BLaER1 treated with 17β-estradiol and CSF1 and Interleukin-3, amounts not matched to agents 10 nM and 100 nM (cell line): ENCODE results near the gene DDHD1.

Experiments used
- H3K27ac ChIP-seq, 11 experiments: shearing (Covaris generic); formaldehyde crosslinking; 2 replicates each; pipeline ENCODE4 v1.8.1; 2022
- H3K27me3 ChIP-seq, 11 experiments: shearing (Covaris generic); formaldehyde crosslinking; 2 replicates each; pipeline ENCODE4 v1.8.1; 2022
- H3K36me3 ChIP-seq, 11 experiments: shearing (Covaris generic); formaldehyde crosslinking; 2 replicates each; pipeline ENCODE4 v1.8.1; 2022
- H3K4me1 ChIP-seq, 10 experiments: shearing (Covaris generic); formaldehyde crosslinking; 2 replicates each; pipeline ENCODE4 v1.8.1; 2022
- H3K4me2 ChIP-seq, 11 experiments: shearing (Covaris generic); formaldehyde crosslinking; 2 replicates each; pipeline ENCODE4 v1.8.1; 2022
- H3K4me3 ChIP-seq, 10 experiments: shearing (Covaris generic); formaldehyde crosslinking; 2 replicates each; pipeline ENCODE4 v1.8.1; 2022
- H3K9ac ChIP-seq, 11 experiments: shearing (Covaris generic); formaldehyde crosslinking; 2 replicates each; pipeline ENCODE4 v1.8.1; 2022
- H3K9me3 ChIP-seq, 11 experiments: shearing (Covaris generic); formaldehyde crosslinking; replicated peaks in 1 of 11; 2 replicates each; pipeline ENCODE4 v1.8.1; 2022
- H4K20me1 ChIP-seq, 11 experiments: shearing (Covaris generic); formaldehyde crosslinking; 2 replicates each; pipeline ENCODE4 v1.8.1; 2022
- Cebpa-rat ChIP-seq, 11 experiments: shearing (Covaris generic); IDR thresholded peaks; 2 replicates each; pipeline ENCODE4 v1.8.1; 2022

DDHD1 gene

DNA sequence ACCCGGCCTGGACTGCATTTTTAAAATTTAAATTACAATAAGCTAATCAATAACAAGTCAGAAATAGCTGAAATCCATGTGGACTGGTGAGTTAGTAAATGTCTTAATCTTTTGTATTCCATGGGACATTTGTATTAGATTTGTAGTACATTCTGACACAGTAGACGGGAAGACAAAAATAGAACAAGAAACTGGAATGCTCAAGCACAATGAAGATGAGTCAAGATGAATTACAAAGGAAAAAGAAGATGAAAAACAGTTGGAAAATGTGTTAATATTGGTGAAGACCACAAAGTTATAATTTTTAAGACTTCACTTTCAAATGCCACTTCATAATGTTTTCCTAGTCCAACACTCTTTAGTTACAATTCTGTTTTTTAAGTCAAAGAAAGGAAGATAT lies 104.5 kb downstream of the DDHD1 start:
- H3K27ac ChIP-seq, result no peak overlapping the region
- no peaks in the 10 kb centered on the region for H3K27me3 ChIP-seq
- no peak for TF ChIP-seq Cebpa-rat (IDR thresholded peaks at IDR 0.05)
- H3K9me3 ChIP-seq, result no peaks in the 10 kb centered on the region
- H3K4me3 ChIP-seq, result no peak overlapping the region
- H4K20me1 ChIP-seq, result no peaks in the 10 kb centered on the region
- H3K9ac ChIP-seq, result no peak overlapping the region
- H3K4me1 ChIP-seq, result no peaks in the 10 kb centered on the region
- no peak overlapping the region for H3K4me2 ChIP-seq
- H3K36me3 ChIP-seq, result peaks cover 32 to 92% (median 66%) of the 10 kb centered on the region in 11 experiments

DNA sequence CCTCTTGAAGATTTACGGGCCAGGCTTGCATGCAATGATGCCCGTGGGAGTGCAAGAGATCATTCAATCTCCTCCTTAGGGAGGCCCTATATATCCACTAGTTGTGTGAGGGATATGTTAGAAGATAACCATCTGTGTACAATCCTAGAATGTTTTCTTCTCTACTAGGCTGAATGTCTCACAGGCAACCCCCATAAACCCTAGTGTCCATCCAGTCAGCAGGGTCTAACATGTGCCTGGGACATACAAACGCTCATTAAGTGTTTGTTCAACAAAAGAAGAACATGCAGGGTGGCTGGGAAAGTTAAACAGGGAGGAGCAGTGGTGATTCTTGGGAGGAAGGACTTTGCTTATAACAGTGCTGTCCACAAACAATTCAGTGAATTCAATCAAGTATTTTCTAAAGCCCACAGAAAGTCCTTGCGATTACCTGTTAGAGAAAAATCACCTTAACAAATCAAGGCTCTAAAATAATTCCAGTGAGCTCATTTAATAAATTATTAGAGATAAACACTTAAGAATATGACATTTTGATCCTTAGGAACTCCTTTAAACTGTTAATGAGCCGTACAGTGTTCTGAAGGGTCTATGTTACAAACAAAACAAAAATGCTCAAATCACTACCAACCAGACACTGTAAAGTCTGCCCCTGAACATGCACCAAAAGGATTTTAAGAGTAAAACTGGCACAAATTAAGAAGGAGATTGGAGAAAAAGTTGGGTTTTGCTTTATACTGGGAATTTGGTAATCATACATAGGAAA lies 105.6 kb downstream of the DDHD1 start:
- TF ChIP-seq Cebpa-rat (IDR thresholded peaks at IDR 0.05), result no peak
- H3K27ac ChIP-seq, result no peak overlapping the region
- H3K36me3 ChIP-seq, result peaks cover 40 to 92% (median 68%) of the 10 kb centered on the region in 11 experiments
- H3K4me2 ChIP-seq, result no peak overlapping the region
- no peaks in the 10 kb centered on the region for H3K4me1 ChIP-seq
- no peaks in the 10 kb centered on the region for H4K20me1 ChIP-seq
- H3K27me3 ChIP-seq, result no peaks in the 10 kb centered on the region
- no peaks in the 10 kb centered on the region for H3K9me3 ChIP-seq
- H3K4me3 ChIP-seq, result no peak overlapping the region
- no peak overlapping the region for H3K9ac ChIP-seq

GRCh38 chr14:53044486-53044885 lies 108.6 kb downstream of the DDHD1 start:
- no peak overlapping the region for H3K9ac ChIP-seq
- H3K9me3 ChIP-seq, result peaks cover 0 to 2% (median 0%) of the 10 kb centered on the region in 11 experiments; a peak in 3 of 22 replicates
- H3K36me3 ChIP-seq, result peaks cover 29 to 92% (median 71%) of the 10 kb centered on the region in 11 experiments
- H3K4me3 ChIP-seq, result no peak overlapping the region
- no peak for TF ChIP-seq Cebpa-rat (IDR thresholded peaks at IDR 0.05)
- no peak overlapping the region for H3K4me2 ChIP-seq
- no peak overlapping the region for H3K27ac ChIP-seq
- peaks cover 0 to 10% (median 2%) of the 10 kb centered on the region in 10 experiments; a peak in 7 of 20 replicates for H3K4me1 ChIP-seq
- no peaks in the 10 kb centered on the region for H3K27me3 ChIP-seq
- no peaks in the 10 kb centered on the region for H4K20me1 ChIP-seq

DNA sequence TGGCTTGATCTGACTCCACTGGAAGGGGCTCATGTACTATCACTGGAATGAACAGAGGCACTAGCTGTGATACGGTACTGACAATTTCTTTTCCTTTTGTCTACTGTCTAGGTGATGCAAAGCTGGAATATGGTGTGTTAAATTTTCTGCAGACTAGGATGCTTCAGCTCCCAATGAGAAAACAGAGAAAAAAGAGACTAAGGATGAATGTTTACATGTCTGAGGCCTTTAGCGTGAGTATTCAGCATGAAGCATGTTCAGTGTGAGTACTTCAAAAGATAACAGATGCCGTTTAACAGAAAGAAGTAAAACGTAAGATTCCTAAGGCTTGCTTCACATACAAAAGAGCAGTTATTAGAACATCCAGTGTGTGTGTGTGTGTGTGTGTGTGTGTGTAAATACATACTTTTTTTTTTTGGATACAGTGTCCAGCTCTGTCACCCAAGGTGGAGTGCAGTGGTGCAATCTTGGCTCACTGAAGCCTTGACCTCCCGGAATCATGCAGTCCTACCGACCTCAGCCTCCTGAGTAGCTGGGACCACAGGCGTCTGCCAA lies 110.0 kb downstream of the DDHD1 start:
- Histone ChIP-seq H3K27me3 (no peaks in the 10 kb centered on the region), H3K4me2 (no peak overlapping the region), H3K27ac (no peak overlapping the region), H3K4me1 (peaks cover 0 to 10% (median 2%) of the 10 kb centered on the region in 10 experiments; a peak in 7 of 20 replicates), H3K36me3 (peaks cover 37 to 93% (median 80%) of the 10 kb centered on the region in 11 experiments), H3K9me3 (peaks cover 0 to 16% (median 10%) of the 10 kb centered on the region in 11 experiments; a peak in 10 of 22 replicates), H4K20me1 (no peaks in the 10 kb centered on the region), H3K9ac (no peak overlapping the region), H3K4me3 (no peak overlapping the region)
- no peak for TF ChIP-seq Cebpa-rat (IDR thresholded peaks at IDR 0.05)

- no peak overlapping the region for H3K27ac ChIP-seq
- H3K9ac ChIP-seq, result no peak overlapping the region
- no peak overlapping the region for H3K4me3 ChIP-seq
- H3K4me2 ChIP-seq, result no peak overlapping the region
- H3K4me1 ChIP-seq, result peaks cover 0 to 10% (median 2%) of the 10 kb centered on the region in 10 experiments; a peak in 7 of 20 replicates
- peaks cover 43 to 96% (median 85%) of the 10 kb centered on the region in 11 experiments for H3K36me3 ChIP-seq
- H3K9me3 ChIP-seq, result peaks cover 0 to 22% (median 16%) of the 10 kb centered on the region in 11 experiments; a peak in 16 of 22 replicates
- no peak for TF ChIP-seq Cebpa-rat (IDR thresholded peaks at IDR 0.05)
- no peaks in the 10 kb centered on the region for H4K20me1 ChIP-seq
- H3K27me3 ChIP-seq, result no peaks in the 10 kb centered on the region
Observed at GRCh38 chr14:53042480-53042879, 110.6 kb downstream of the DDHD1 start.

DNA sequence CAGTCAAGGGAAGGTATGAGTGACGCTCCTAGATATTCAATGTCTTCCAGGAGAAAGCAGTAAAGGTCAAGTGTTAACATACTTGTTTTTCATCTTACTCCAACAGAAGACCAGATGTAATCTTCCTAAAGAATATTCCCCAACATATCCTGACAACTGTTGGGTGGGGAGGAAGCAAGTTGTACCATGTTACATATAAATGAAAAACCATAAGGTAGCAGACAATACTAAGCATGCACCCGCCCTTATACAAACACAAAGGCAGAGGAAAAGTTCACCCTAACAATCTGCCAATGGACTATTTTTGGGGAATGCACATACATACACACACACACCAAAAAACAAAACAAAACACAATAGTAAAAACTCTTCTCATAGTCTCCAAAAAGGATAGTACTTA lies 112.1 kb downstream of the DDHD1 start:
- Histone ChIP-seq H3K36me3 (peaks cover 47 to 96% (median 85%) of the 10 kb centered on the region in 11 experiments), H3K4me3 (no peak overlapping the region), H3K4me2 (peak overlapping the region in 4 of 11 experiments; percentile 13 to 34 (median 28); a peak in 6 of 22 replicates), H3K27me3 (no peaks in the 10 kb centered on the region), H3K9me3 (peaks cover 0 to 26% (median 17%) of the 10 kb centered on the region in 11 experiments; a peak in 16 of 22 replicates), H3K27ac (no peak overlapping the region), H3K4me1 (peaks cover 0 to 10% (median 2%) of the 10 kb centered on the region in 10 experiments; a peak in 7 of 20 replicates), H4K20me1 (no peaks in the 10 kb centered on the region), H3K9ac (no peak overlapping the region)
- no peak for TF ChIP-seq Cebpa-rat (IDR thresholded peaks at IDR 0.05)

DNA sequence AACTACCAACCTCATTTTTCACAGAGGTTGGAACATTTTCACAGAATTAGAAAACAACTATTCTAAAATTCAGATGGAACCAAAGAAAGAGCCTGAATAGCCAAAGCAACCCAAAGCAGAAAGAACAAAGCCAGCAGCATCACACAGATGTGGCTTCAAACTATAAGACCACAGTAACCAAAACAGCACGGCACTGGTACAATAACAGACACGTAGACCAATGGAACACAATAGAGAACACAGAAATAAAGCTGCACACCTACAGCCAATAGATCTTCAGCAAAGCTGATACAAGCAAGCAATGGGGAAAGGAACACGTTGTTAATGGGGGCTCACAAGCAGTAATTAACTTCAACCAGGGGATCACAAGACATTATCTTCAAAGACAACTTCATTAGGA lies 114.5 kb downstream of the DDHD1 start:
- Histone ChIP-seq H3K9me3 (peaks cover 0 to 26% (median 17%) of the 10 kb centered on the region in 11 experiments; a peak in 16 of 22 replicates), H3K27ac (no peak overlapping the region), H3K36me3 (peaks cover 39 to 95% (median 82%) of the 10 kb centered on the region in 11 experiments), H3K9ac (no peak overlapping the region), H3K4me3 (no peak overlapping the region), H3K27me3 (no peaks in the 10 kb centered on the region), H3K4me2 (no peak overlapping the region), H3K4me1 (peaks cover 0 to 10% (median 2%) of the 10 kb centered on the region in 10 experiments; a peak in 7 of 20 replicates), H4K20me1 (no peaks in the 10 kb centered on the region)
- no peak for TF ChIP-seq Cebpa-rat (IDR thresholded peaks at IDR 0.05)

GRCh38 chr14:53037016-53037415 lies 116.1 kb downstream of the DDHD1 start:
- Histone ChIP-seq H3K27ac (no peak overlapping the region), H4K20me1 (no peaks in the 10 kb centered on the region)
- TF ChIP-seq Cebpa-rat (IDR thresholded peaks at IDR 0.05), result no peak

More at GRCh38 chr14:53037016-53037415, 116.1 kb downstream of the DDHD1 start:
- H3K9ac ChIP-seq, result no peak overlapping the region
- peaks cover 0 to 10% (median 2%) of the 10 kb centered on the region in 10 experiments; a peak in 7 of 20 replicates for H3K4me1 ChIP-seq
- peaks cover 36 to 78% (median 66%) of the 10 kb centered on the region in 11 experiments for H3K36me3 ChIP-seq
- no peak overlapping the region for H3K4me2 ChIP-seq
- no peak overlapping the region for H3K4me3 ChIP-seq
- H3K27me3 ChIP-seq, result no peaks in the 10 kb centered on the region
- peaks cover 0 to 26% (median 17%) of the 10 kb centered on the region in 11 experiments; a peak in 16 of 22 replicates for H3K9me3 ChIP-seq
